ENCODE data around the gene SARS1. TPM values are rescaled to one million over a fixed set of nuclear protein-coding genes. Genes with fewer than 3 reads are reported as not detected.
A peak's percentile ranks its signal among the peaks of the same experiment; 100 is the strongest.

SARS1 gene
- total and polyA plus RNA-seq, 2 of the 13 experiments (the other 11 are each of a cell fraction or from before 2014, with no cell fraction given), result 103 to 134 TPM

DNA sequence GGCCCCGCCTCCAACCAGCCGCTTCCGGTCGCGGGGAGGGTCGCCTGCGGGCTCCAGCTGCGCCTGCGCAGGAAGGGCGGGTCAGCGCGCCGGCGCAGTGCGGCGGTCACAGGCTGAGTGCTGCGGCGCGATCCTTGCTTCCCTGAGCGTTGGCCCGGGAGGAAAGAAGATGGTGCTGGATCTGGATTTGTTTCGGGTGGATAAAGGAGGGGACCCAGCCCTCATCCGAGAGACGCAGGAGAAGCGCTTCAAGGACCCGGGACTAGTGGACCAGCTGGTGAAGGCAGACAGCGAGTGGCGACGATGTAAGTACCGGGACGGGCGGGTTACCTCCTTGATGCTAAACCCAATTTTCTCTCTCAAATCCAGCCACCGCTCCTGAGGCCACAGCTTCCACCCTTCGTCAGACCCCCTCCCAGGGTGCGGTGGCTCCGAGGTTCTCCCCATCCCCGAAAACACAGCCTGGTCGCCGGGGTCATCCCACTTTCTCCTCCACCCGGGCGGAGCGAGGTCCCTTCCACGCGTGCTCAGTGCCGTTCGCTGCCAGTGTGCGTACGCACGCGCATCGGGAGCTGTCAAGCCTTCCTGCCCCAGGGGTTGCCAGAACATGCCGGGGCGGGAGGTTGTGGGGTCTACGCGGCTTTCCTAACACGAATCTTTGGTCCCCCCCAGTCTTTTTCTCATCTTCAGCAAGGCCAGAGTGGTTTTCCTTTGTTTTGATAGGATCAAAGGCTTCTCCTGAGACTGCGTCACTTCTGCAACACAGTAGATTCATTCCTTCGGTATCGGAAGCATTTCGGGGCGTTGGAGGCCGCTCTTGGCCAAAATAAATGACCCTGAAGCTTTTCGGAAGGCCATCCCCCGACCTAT lies at the start of gene SARS1 (continued):
- TF ChIP-seq HNF4G (IDR thresholded peaks at IDR 0.05; ENCODE audit: borderline replicate concordance, low read depth, low read length) (no peak), HNF4G (CRISPR knock-in tag; IDR thresholded peaks at IDR 0.05; ENCODE audit: borderline replicate concordance, low read depth) (peak; percentile 59; the same call in 1 of the 2 replicates), MIER2 (CRISPR knock-in tag; IDR thresholded peaks at IDR 0.05) (no peak), SMYD3 (CRISPR knock-in tag; IDR thresholded peaks at IDR 0.05) (no peak), KDM3A (CRISPR knock-in tag; IDR thresholded peaks at IDR 0.05; ENCODE audit: low read depth) (peak; percentile 12; the same call in 1 of the 2 replicates), NR2F1 (CRISPR knock-in tag; IDR thresholded peaks at IDR 0.05) (no peak), FOXM1 (CRISPR knock-in tag; IDR thresholded peaks at IDR 0.05) (no peak), ZNF12 (CRISPR knock-in tag; IDR thresholded peaks at IDR 0.05) (no peak), FOXK2 (IDR thresholded peaks at IDR 0.05) (no peak), MED1 (CRISPR knock-in tag; IDR thresholded peaks at IDR 0.05) (0 out of 2 replicates have a peak, but pooled peaks have one; percentile 26), ZNF143 (CRISPR knock-in tag; IDR thresholded peaks at IDR 0.05) (no peak), ZFY (CRISPR knock-in tag; IDR thresholded peaks at IDR 0.05) (peak; percentile 66; the same call in 1 of the 2 replicates), BRD4 (CRISPR knock-in tag; IDR thresholded peaks at IDR 0.05) (0 out of 2 replicates have a peak, but pooled peaks have one; percentile 30), ZNF775 (CRISPR knock-in tag; IDR thresholded peaks at IDR 0.05; ENCODE audit: borderline replicate concordance) (no peak), RCOR2 (CRISPR knock-in tag; IDR thresholded peaks at IDR 0.05) (no peak), BCL6 (CRISPR knock-in tag; IDR thresholded peaks at IDR 0.05) (no peak), ZNF616 (CRISPR knock-in tag; IDR thresholded peaks at IDR 0.05; ENCODE audit: low read depth) (no peak), U2AF2 (IDR thresholded peaks at IDR 0.05; ENCODE audit: low read depth, low read length) (0 out of 2 replicates have a peak, but pooled peaks have one; percentile 29), KDM4B (CRISPR knock-in tag; IDR thresholded peaks at IDR 0.05) (no peak)
- TF ChIP-seq, protein P1, sequence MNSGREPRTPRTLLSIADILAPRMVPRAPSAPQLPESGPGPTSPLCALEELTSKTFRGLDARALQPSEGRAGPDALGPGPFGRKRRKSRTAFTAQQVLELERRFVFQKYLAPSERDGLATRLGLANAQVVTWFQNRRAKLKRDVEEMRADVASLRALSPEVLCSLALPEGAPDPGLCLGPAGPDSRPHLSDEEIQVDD (CRISPR knock-in tag; IDR thresholded peaks at IDR 0.05; ENCODE audit: borderline replicate concordance), result no peak
- TF ChIP-seq, protein P2, sequence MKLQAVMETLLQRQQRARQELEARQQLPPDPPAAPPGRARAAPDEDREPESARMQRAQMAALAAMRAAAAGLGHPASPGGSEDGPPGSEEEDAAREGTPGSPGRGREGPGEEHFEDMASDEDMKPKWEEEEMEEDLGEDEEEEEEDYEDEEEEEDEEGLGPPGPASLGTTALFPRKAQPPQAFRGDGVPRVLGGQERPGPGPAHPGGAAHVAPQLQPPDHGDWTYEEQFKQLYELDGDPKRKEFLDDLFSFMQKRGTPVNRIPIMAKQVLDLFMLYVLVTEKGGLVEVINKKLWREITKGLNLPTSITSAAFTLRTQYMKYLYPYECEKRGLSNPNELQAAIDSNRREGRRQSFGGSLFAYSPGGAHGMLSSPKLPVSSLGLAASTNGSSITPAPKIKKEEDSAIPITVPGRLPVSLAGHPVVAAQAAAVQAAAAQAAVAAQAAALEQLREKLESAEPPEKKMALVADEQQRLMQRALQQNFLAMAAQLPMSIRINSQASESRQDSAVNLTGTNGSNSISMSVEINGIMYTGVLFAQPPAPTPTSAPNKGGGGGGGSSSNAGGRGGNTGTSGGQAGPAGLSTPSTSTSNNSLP (IDR thresholded peaks at IDR 0.05; ENCODE audit: low read depth, low read length), result no peak
- TF ChIP-seq, protein P3, sequence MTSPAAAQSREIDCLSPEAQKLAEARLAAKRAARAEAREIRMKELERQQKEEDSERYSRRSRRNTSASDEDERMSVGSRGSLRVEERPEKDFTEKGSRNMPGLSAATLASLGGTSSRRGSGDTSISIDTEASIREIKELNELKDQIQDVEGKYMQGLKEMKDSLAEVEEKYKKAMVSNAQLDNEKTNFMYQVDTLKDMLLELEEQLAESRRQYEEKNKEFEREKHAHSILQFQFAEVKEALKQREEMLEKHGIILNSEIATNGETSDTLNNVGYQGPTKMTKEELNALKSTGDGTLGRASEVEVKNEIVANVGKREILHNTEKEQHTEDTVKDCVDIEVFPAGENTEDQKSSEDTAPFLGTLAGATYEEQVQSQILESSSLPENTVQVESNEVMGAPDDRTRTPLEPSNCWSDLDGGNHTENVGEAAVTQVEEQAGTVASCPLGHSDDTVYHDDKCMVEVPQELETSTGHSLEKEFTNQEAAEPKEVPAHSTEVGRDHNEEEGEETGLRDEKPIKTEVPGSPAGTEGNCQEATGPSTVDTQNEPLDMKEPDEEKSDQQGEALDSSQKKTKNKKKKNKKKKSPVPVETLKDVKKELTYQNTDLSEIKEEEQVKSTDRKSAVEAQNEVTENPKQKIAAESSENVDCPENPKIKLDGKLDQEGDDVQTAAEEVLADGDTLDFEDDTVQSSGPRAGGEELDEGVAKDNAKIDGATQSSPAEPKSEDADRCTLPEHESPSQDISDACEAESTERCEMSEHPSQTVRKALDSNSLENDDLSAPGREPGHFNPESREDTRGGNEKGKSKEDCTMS (CRISPR knock-in tag; conservative IDR thresholded peaks at IDR 0.05), result no peak

Measured in HepG2 (cell line).